MV-4-11 (cell line): Measurements from ENCODE around the gene AHRR.
"Not testable (repeated sequence)": the region's sequence is repeated elsewhere in the genome, so short reads cannot be mapped to it uniquely, and the experiment has no call there.

Experiments used
- DNase-seq: peaks from one replicate; lab custom pipeline; 2025; lab: John Stamatoyannopoulos, UW

AHRR gene

DNA sequence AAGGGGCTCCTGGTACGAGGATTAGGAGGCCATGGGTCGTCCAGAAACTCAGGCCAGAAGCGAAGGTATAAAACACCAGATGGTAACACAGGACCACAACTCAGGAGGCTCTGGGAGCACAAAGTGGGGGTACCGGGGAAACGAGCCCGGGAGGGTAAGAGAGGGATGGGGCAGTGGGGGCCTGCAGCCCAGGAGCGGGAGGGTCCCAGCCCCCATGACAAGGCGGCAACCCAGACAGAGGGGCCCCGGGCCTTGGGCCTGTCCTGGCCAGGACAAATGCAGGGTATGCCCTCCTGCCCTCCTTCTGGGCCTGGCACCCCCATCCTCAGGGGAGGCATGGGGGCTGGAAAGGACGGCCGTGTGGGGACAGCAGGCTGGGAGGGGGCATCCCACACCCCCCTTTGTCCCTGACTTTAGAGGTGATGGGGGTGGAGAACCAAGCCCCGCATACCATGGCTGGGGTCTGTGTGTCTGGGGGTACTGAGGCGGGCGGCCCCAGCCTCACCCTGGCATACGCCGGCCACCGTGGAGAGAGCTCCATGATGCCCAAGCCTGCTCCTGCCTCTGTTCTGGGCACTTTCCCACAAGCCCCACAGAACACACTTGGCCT, 74.5 kb downstream of the AHRR start:
- no peak for DNase-seq

DNA sequence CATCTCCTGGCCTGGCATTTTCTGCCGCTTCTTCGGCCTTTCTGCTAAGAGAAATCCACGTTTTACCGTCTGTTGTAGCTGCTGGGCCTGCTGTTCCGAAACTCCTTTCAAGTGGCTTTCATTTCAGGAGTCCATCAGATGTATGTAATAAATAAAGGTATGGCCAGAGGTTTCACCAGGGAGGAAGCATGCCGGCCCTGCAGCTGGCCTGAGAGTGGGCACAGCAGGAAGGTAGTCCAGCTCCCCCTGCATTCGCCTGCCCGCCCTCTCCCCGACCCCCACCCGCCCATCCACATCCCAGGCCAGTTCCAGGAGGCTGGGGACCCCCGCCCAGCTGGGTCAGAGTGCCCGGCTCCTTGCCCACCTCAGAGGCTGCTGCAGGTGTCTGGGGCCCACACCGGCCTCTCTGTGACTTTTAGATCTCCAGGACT, 75.0 kb downstream of the AHRR start:
- DNase-seq, result no peak

DNA sequence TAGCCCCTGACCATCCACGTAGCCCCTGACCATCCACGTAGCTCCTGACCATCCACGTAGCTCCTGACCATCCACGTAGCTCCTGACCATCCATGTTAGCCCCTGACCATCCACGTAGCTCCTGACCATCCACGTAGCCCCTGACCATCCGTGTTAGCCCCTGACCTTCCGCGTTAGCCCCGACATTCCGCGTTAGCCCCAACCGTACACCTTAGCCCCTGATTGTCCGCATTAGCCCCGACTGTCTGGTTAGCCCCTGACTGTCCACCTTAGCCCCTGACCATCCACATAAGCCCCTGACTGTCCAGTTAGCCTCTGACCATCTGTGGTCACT, 76.6 kb downstream of the AHRR start:
- not testable (repeated sequence) for DNase-seq

DNA sequence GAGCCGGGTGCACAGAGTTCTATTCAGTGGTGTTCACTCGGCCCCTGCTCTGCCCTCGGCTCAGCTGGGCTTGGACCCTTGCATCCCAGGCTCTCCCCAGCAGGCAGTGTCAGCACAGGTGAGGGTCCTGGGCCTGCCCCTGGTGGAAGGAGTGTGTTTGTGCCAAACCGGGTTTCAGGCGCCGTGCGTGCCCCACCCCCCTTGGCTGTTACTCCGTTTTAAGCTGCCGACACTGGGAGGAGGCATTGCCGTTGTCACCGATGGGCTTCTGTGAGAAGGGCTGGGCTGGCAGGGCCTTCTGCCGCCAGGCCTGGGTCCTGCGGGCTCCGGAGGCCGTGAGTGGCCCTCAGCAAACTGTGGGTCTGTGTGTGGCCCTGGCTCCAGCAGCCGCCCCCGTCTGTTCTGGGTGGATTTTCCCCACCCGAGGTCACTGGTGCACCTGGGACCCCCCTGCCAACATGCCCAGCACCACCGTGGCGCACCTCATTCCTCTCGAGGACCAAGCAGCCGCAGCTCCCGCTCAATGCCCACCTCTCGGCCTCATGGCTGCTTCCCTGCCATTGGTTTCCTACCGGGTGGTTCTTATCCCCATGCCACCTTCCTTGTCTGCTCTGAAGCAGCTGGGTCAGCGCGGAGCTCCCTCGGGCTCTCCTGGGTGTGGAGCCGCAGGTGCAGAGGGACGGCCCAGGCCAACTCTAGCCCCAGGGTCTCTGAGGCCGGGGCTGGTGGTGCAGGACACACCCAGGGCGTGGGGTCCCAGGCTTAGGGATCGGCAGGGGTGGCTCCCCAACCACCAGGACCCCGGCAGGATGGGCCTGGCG, 77.2 kb downstream of the AHRR start:
- DNase-seq, result no peak

DNA sequence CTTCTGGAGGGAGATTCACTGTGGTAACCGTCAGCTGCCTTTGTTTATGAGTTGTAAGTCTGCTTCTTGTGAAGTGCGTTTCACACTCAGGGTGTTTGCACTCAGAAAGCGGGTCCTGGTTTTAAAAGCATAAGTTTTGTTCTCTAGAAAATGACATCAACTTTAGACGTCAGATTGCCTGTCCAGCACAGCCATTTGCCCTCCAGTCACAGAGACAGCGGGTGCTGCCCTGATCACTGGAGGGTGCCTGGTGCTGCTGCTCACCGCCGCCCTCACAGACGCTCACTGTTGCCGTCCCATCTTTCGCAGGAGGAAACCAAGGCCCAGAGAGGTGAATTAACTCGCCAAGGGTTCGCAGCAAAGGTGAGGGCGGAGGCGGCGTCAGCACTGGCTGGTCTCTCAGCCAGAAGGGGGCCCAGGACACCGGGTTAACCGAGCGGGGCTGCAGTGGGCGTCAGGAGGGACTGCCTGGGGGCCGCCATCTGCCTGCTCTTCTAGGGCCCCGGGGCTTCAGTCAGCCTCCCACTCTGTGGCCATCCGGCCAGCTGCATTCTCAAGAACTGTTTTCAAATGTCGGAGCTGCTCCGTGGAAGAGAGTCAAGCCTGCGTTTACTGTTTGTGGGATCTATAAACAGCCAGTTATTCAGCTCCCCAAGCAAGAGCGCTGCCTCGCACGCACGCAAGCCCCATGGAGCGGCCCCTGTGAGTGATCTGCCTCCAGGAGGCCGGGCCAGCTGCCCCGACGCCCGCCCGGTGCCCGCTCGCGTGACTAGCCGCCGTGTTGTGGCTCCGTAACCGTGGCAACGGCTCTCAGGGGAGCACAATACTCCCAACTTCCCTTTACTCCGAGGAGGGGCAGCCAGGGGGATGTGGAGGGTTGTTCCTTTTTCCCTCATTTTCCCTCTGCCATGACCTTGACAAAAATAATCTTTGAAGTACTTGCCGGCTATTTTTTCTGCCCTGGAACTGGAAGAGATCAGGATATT, 78.1 kb downstream of the AHRR start:
- DNase-seq, result peak; percentile 98

DNA sequence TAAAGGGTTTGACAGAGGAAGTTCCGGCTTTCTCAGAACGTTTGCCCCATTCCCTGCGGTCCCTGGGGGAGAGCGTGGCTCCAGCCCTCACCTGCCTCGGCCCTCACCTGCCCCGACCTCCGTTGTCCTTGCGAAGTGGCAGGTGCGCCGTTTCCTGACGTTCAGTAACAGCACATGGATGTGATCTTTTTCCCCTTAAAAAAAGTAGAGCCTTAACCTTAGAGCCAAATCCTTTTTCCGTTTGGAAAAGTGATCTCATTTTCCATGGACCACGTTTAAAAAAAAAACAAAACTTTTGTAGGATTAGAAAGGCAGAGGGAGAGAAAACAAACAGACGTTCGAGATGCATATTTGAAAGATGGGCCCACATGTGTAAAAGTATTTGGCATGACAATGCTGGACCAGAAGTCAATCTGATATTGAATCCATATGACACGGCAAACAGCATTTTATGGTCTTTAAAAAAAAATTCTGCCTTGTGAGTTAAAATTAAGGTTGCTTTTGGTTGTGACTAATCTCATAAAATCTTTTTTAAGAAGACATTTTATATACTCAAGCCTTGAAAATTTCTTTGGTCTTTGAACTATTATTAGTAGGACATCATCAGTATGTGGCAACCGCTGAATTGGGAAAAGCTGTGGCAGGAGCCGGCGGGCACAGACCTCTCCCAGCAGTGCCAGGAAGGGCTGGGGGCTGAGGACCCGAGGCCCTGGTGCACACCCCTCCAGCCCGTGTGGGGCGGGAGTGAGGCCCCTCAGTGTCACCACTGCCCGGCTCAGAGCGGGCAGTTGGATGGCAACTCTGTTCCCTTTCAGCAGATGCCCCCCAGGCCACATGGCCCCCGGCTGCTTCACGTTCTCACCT, 79.0 kb downstream of the AHRR start:
- peak; percentile 42 for DNase-seq

DNA sequence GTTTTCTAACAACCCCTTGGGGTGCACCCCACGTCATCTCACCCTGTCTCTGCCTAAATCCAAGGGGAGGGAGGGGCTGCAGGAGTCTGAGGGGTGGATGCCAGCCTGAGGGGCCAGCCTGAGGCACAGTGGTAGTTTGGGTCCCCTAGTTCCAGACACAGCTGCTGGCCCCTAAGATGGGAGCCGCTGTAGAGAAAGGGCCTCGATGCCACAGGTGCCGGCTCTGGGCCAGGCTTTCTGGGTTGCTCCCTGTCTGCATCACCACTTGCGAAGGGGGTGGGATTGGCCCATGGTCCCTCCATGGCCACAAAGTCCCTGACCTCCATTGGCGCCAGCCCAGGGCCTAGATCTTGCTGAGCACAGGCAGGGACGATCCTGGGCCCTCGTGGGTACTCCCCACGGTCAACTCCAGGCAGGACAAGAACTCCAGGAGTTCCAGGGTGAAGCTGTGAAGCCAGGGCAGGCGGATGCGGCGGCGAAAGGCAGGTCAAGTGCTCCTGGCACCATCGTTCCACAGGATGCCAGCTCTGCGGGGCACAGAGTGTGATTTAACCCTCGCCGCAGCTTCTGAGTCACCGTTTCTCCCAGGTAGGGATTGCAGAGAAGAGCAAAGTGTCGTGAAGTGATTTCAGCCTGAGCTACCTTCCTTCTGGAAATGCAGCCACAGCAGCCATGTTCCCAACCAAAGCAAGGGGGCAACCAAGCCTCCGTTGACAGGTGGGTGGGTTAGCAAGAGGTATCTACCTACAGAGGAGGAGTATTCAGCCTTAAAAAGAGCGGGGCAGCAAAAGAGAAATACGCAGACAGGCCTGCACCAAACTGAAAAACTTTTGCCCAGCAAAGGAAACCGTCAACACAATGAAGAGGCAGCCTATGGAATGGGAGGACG, 79.9 kb downstream of the AHRR start:
- DNase-seq, result no peak

DNA sequence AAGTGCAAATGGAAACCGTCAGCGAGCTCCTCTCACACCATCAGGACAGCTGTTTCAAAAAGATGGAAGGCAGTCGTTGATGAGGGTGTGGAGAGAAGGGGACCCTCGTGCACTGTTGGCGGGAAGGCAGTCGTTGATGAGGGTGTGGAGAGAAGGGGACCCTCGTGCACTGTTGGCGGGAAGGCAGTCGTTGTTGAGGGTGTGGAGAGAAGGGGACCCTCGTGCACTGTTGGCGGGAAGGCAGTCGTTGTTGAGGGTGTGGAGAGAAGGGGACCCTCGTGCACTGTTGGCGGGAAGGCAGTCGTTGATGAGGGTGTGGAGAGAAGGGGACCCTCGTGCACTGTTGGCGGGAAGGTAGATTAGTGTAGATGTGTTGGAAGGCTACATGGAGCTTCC, 80.7 kb downstream of the AHRR start:
- not testable (repeated sequence) for DNase-seq

DNA sequence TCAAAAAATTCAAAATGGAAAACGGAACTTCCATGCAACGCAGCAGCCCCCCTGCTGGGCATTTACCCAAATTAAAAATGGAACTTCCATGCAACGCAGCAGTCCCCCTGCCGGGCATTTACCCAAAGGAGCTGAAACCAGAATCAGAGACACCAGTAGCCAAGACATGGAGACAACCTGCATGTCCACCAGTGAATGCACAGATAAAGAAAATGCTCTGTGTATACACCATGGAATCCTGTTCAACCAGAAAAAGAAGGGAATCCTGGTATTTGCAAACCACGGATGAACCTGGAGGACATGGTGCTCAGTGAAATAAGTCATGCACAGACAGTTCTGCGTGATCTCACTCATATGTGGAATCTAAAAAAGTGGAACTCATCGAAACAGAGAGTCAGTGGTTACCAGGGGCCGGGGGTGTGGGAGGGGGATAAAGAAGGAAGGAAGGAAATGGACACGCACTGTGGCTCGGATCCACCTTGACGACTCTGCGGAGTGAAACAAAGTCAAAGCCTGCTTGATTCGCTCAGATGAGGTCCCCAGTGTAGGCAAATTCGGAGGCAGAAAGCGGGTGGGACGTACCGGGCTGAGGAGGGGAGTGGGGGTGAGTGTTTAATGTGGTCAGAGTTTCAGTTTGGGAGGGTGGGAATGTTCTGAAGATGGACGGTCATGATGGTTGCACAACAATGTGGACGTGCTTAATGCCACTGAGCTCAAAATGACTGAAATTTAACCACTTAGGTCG, 81.3 kb downstream of the AHRR start:
- DNase-seq, result peak; percentile 97

DNA sequence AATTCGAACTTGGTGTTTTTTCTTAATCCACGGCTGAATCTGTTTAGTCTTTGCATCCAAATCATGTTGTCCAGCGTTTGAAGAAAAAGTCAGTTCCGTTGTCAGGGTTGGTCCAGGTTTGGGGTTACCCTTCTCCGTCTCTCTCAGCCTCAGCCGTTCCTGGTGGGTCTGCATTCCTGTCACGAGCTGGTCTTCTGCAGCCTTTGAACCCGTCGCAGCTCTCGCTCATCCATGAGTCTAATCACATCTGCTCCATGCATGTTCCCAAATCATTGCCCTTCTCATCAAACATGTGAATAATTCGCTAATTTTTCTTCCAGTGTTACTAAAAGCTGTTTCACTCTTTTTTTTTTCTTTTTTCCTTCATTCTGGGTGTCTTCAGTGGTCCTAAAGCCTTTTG, 82.5 kb downstream of the AHRR start:
- no peak for DNase-seq

DNA sequence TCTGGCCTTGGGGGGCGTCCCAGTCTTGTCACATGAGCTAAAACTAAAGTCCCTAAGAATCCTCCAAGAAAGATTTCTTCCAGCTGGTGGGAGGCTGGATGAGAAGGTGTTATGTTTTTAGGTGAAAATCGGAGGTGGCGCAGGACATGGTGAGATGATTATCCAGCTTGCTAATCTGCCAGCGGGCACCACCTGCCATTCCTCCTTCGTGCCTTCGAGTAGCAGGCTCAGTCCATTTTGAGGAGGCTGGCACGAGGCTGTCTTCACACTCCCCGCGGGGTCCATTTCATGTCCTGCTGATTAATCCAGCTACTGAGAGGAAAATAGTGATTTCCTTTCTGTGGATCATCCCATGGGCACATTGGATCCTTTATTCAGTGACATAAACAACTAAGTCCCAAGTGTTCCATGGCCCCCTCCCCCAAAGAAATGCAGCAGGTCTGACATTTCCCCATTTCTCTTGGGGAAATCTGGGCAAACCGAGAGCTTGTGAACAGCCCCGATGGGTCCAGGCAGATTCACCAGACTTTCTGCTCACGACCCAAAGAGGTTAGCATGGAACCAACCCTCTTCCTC, 83.2 kb downstream of the AHRR start:
- DNase-seq, result no peak

DNA sequence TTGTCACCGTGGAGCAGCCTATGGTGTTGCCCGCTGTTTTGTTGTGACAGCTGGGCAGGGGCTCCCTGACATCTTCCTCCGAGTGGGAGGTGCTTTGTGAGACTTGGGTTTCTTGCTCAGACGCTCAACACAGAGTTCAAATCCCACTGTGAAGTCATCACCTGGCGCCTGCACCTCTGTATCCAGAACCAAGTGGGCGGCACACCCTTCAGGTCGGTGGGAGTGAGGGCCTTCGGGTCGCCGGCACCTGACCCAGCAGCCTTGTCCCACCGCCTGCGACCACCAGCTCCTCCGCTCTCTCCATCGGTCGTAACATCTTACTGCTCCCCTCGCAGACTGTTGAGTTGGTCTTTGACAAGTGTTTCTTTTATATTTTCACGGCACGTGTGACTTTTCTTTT, 83.9 kb downstream of the AHRR start:
- no peak for DNase-seq

DNA sequence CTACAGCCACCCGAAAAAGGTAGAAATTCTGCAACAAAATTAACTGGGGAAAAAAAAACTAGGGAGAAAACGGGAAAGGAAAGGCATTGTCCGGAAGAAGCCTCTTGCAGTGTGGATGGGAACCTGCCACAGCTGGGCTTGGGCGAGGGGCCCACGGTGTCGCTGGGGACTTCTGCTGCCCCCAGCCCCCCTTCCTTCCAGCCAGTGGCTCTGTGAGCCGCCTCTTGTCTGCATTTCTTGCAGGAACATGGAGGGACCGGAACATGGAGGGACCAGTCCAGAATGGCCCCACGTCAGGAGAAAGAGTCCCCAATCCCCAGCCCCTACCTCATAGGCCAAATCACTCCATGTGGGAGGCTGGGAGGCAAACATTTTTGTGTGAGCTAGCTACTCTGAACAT, 84.5 kb downstream of the AHRR start:
- no peak for DNase-seq

DNA sequence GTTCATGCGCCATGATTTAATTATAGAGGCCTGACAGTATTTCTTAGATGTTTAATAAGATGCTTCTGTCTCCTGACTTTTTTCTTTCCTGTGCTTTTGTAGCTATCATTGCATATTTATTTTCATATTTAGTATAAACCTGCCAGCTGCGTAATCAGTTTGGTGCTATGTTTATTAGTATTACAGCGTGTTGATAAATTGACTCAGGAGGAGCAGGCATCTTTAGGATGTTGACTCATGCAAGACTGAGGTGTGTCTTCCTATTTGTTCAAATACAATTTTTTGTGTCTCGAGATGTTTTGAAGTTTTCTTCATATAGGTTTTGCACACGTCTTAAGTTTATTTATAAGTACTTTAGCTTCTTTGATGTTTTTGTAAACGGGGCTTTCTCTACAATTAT, 85.5 kb downstream of the AHRR start:
- no peak for DNase-seq

DNA sequence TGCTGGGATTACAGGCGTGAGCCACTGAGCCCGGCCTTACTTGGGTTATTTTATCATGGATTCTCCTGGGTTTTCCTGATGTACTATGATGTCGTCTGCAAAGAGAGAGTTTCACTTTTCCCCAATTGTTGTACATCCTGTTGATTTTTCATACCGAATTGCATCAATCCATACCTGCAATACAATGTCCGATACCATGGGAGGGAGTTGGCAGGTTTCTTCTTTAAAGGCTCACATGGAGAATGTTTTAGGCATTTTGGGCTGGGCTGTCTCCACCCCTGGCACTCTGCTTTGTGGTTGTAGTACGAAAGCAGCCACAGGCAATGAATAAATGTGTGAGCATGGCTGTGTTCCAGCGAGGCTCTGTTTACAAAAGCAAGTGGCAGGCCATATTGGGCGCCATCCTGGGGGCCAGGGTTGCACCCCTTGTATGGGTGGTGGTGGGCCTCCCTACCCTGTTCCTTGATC, 86.3 kb downstream of the AHRR start:
- DNase-seq, result no peak

DNA sequence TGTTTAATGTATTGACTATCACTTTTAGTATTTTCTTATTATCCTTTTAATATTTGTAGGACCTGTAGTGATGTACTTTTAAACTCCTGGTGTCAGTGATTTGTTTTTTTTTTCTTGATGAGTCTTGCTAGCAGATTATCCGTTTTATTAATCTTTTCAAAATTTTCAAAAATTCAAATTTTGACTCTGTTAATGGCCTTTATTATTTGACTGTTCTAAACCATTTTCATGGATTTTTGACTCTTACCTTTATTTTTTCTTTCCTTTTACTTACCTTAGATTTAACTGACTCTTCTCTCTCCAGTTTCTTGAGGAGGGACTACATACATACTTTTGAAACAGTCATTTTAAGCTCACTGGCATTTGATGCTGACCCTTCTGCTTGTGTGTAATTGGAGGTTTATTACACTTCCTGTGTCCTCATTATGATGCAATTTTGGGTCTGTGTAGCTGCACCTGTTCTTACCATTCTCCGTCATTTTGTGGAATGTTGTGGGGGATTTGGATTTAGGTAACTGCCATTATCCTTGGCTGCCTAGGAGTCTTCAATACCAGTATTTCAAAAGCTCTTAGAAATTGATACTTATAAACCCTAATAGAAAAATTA, 89.5 kb downstream of the AHRR start:
- peak; percentile 47 for DNase-seq

DNA sequence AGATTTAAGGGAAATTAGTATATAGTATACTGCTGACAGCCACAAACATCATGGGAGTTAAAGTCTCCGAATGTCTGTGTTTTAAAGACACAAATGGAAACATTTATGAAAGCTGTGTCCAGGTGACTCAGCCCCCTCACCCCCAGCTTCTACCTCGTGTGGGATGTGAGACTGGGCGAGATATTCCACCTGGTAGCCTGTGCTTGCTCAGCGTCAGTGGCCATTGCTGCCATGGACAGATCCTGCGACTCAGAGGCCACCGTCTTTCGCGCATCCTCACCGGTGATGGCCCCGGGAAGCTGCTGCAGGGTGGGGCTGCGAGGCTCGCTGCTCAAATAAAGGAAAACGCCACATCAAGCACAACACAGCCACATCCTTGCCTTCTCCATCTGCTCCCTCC, 90.2 kb downstream of the AHRR start:
- DNase-seq, result no peak

DNA sequence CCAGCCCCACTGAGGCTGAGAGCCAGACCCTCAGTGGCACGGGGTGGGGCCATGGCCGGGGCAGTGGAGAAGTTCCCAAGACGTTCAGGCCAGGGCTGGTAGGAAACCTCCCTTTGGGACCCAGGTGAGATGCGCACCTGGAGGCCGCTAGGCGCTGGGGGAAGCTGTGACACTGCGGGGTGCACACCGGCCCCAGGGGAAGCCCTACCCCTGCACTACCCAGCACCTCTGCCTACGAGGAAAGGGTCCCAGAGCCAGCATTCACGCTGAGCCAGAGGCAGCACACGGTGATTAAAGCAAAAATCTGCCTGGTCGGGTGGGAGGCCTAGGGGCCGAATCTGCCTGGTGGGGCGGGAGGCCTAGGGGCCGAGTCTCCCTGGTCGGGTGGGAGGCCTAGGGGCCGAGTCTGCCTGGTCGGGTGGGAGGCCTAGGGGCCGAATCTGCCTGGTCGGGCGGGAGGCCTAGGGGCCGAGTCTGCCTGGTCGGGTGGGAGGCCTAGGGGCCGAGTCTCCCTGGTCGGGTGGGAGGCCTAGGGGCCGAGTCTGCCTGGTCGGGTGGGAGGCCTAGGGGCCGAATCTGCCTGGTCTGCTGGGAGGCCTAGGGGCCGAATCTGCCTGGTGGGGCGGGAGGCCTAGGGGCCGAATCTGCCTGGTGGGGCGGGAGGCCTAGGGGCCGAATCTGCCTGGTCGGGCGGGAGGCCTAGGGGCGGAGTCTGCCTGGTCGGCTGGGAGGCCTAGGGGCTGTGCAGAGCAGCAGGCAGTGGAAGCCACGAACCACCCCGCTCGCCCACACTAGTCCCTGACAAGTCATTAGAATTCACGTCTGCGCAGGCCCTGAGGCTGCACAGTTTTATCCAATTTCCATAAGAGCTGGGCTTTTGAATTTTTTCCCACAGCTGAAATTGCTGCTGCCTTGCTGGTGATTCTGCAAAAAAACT, 93.7 kb downstream of the AHRR start:
- DNase-seq, result peak; percentile 39
